Thoracic aorta endothelial cell (primary cell): ENCODE measurements around the gene NANOS2. TPM values are rescaled to one million over a fixed set of nuclear protein-coding genes. Genes with fewer than 3 reads are reported as not detected.

ENCODE experiments used
- total RNA-seq: library from RNA; depleted of rRNA; stranded (reverse); fragments of >200 nt; gene quantifications from 2 replicates; pipeline ENCODE4 v1.2.3, GENCODE V29; 2012

NANOS2 gene
- not detected in 2 replicates for total RNA-seq

GRCh38 chr19:45913874-45914830 is at the start of gene NANOS2:
NANOS2 (minus strand) TSS chr19:45914778; CDS start chr19:45914693, 85 bp downstream.

GRCh38 chr19:45901912-45902650 is 12.5 kb downstream of the NANOS2 start, which contains the start of gene MYPOP:
MYPOP (minus strand) TSS chr19:45902613; CDS start chr19:45901773, 840 bp downstream.

GRCh38 chr19:45885556-45886426 is 28.8 kb downstream of the NANOS2 start, which contains the start of gene IRF2BP1:
IRF2BP1 (minus strand) TSS chr19:45886141; CDS start chr19:45885774, 367 bp downstream.

GRCh38 chr19:45863840-45864628 is 50.5 kb downstream of the NANOS2 start, which contains the start of gene FOXA3:
FOXA3 (plus strand) TSS chr19:45864326; CDS start chr19:45864457, 131 bp downstream.

Other genes with a start within 250 kb of the NANOS2 start
- not detected in 2 replicates for gene GIPR, start 246.6 kb downstream of the NANOS2 start, total RNA-seq
- 195 and 253 TPM in 2 replicates for gene SNRPD2, start 222.8 kb downstream of the NANOS2 start, total RNA-seq
- 19.4 and 26.7 TPM in 2 replicates for gene QPCTL, start 222.1 kb downstream of the NANOS2 start, total RNA-seq
- 9.8 and 12.1 TPM in 2 replicates for gene FBXO46, start 183.9 kb downstream of the NANOS2 start, total RNA-seq
- gene MEIOSIN, start 181.3 kb downstream of the NANOS2 start, total RNA-seq, result not detected in 2 replicates
- gene SIX5, start 145.5 kb downstream of the NANOS2 start, total RNA-seq, result 4.1 and 6.4 TPM in 2 replicates
- gene DMPK, start 132.3 kb downstream of the NANOS2 start, total RNA-seq, result 13.4 and 13.5 TPM in 2 replicates
- 39.4 and 47.8 TPM in 2 replicates for gene DMWD, start 121.9 kb downstream of the NANOS2 start, total RNA-seq
- 0.13 and 0.14 TPM in 2 replicates for gene RSPH6A, start 99.5 kb downstream of the NANOS2 start, total RNA-seq
- 38.3 and 47.0 TPM in 2 replicates for gene SYMPK, start 51.6 kb downstream of the NANOS2 start, total RNA-seq
- gene FOXA3, start 50.5 kb downstream of the NANOS2 start, total RNA-seq, result not detected in 2 replicates
- gene IRF2BP1, start 28.6 kb downstream of the NANOS2 start, total RNA-seq, result 16.1 and 22.4 TPM in 2 replicates
- 2.4 and 2.7 TPM in 2 replicates for gene MYPOP, start 12.2 kb downstream of the NANOS2 start, total RNA-seq
- 8.5 and 16.4 TPM in 2 replicates for gene NOVA2, start 59.1 kb upstream of the NANOS2 start, total RNA-seq
- gene CCDC61, start 80.7 kb upstream of the NANOS2 start, total RNA-seq, result 6.0 and 6.8 TPM in 2 replicates
- not detected in 2 replicates for gene PGLYRP1, start 108.3 kb upstream of the NANOS2 start, total RNA-seq
- gene IGFL4, start 126.2 kb upstream of the NANOS2 start, total RNA-seq, result 0.13 TPM in 1 of 2 replicates, not detected in the other
- not detected in 2 replicates for gene IGFL3, start 209.9 kb upstream of the NANOS2 start, total RNA-seq
- gene IGFL2, start 233.5 kb upstream of the NANOS2 start, total RNA-seq, result not detected in 2 replicates